Right ventricle myocardium inferior (tissue), 1 donor: ENCODE measurements around the gene MAP1B. TPM values are rescaled to one million over a fixed set of nuclear protein-coding genes. Genes with fewer than 3 reads are reported as not detected.
"Not testable (repeated sequence)": the region's sequence is repeated elsewhere in the genome, so short reads cannot be mapped to it uniquely, and the experiment has no call there.

Experiments used
- ATAC-seq: fragments of 200-7000 bp; cut with Tn5 transposase; one replicate; pipeline ENCODE4 v1.9.1; 2020; ENCODE audit warnings: mild to moderate bottlenecking, moderate library complexity
- DNase-seq: peaks from one replicate; pipeline ENCODE4 v3.0.0; 2021; ENCODE audit errors: missing footprints
- intact Hi-C: fragments of 100-400 bp; cut with DNase I; formaldehyde crosslinking; loops from one replicate; pipeline ENCODE4 v1.11.0; 2022
- total RNA-seq: library from RNA; stranded (reverse); fragmentation: NEBNext Ultra II Directional; extraction: Animal tissue kit (Norgen Biotek cat#: 25700); gene quantifications from one replicate; pipeline ENCODE4 v1.2.1, GENCODE V29; 2021
- donor health status: DM: no; HTN: yes; CAD: no; lungs with severe emphysema.

Gene MAP1B
- total RNA-seq, 1 donor from 2014 or later = 59.9 TPM

GRCh38 chr5:72151169-72151568 is 43.9 kb downstream of the MAP1B start:
- ATAC-seq = no peak
- DNase-seq = no peak
- intact Hi-C loops = no loop called here

GRCh38 chr5:72151646-72152045 is 44.4 kb downstream of the MAP1B start:
- DNase-seq (no peak), ATAC-seq (peak; percentile 53)
- intact Hi-C loops = no loop called here

GRCh38 chr5:72152545-72152944 is 45.3 kb downstream of the MAP1B start:
- intact Hi-C loops = no loop called here
- no peak for ATAC-seq

GRCh38 chr5:72153551-72153950 is 46.3 kb downstream of the MAP1B start:
- intact Hi-C loops = no loop called here
- ATAC-seq = no peak
- no peak for DNase-seq

More at GRCh38 chr5:72152545-72152944, 45.3 kb downstream of the MAP1B start:
- no peak for DNase-seq

- peak; percentile 59 for ATAC-seq
- DNase-seq = no peak
- intact Hi-C loops = no loop called here
These were observed 46.9 kb downstream of the MAP1B start for GRCh38 chr5:72154076-72154756.

GRCh38 chr5:72156946-72157624 is 49.8 kb downstream of the MAP1B start:
- ATAC-seq (peak; percentile 28), DNase-seq (no peak)
- intact Hi-C loops = no loop called here

GRCh38 chr5:72157625-72157962 is 50.3 kb downstream of the MAP1B start:
- DNase-seq = no peak
- intact Hi-C loops = no loop called here
- ATAC-seq = no peak

- intact Hi-C loops = no loop called here
- ATAC-seq = no peak
- no peak for DNase-seq
These were observed 52.2 kb downstream of the MAP1B start for GRCh38 chr5:72159501-72159911.

- DNase-seq = no peak
- no peak for ATAC-seq
- intact Hi-C loops = no loop called here
These were observed 53.1 kb downstream of the MAP1B start for GRCh38 chr5:72160329-72160728.

GRCh38 chr5:72160959-72161358 is 53.7 kb downstream of the MAP1B start:
- intact Hi-C loops = no loop called here
- DNase-seq = no peak
- no peak for ATAC-seq

GRCh38 chr5:72161951-72162350 is 54.7 kb downstream of the MAP1B start:
- ATAC-seq (no peak), DNase-seq (no peak)
- intact Hi-C loops = no loop called here

GRCh38 chr5:72163349-72163983 is 56.2 kb downstream of the MAP1B start:
- DNase-seq = no peak
- ATAC-seq = no peak
- intact Hi-C loops = no loop called here

- intact Hi-C loops = no loop called here
- DNase-seq (peak; percentile 75), ATAC-seq (peak; percentile 60)
These were observed 59.0 kb downstream of the MAP1B start for GRCh38 chr5:72166070-72166979.

GRCh38 chr5:72167257-72167656 is 60.0 kb downstream of the MAP1B start:
- intact Hi-C loops = no loop called here
- DNase-seq = no peak
- no peak for ATAC-seq

- intact Hi-C loops = no loop called here
- ATAC-seq = peak; percentile 80
- DNase-seq = no peak
These were observed 60.5 kb downstream of the MAP1B start for GRCh38 chr5:72167804-72168203.

- ATAC-seq (no peak), DNase-seq (no peak)
- intact Hi-C loops = no loop called here
These were observed 62.8 kb downstream of the MAP1B start for GRCh38 chr5:72170101-72170500.

- intact Hi-C loops, ATAC-seq, DNase-seq: not testable (repeated sequence)
These were observed 63.9 kb downstream of the MAP1B start for GRCh38 chr5:72171181-72171580.

- DNase-seq = no peak
- ATAC-seq = peak; percentile 83
- intact Hi-C loops = no loop called here
These were observed 64.4 kb downstream of the MAP1B start for GRCh38 chr5:72171667-72172066.

GRCh38 chr5:72172786-72173185 is 65.5 kb downstream of the MAP1B start:
- intact Hi-C loops = no loop called here
- ATAC-seq = no peak
- DNase-seq = no peak
